C4-2B (cell line): ENCODE data around the gene C3orf18.

Experiments
- H3K27ac ChIP-seq: fragments of 450-650 bp; 2 replicates; pipeline ENCODE4 v1.5.1; 2017
- CTCF ChIP-seq: fragments of 450-650 bp; conservative IDR thresholded peaks from 2 replicates; pipeline ENCODE4 v1.5.1; 2017; ENCODE audit warnings: mild to moderate bottlenecking
- ZFX ChIP-seq: fragments of 450-650 bp; IDR thresholded peaks from 2 replicates; pipeline ENCODE4 v1.6.1; 2017

Gene C3orf18

GRCh38 chr3:50545781-50546180, 21.8 kb downstream of the C3orf18 start:
- no peak overlapping the region for H3K27ac ChIP-seq
- TF ChIP-seq CTCF (no peak), ZFX (no peak)

- peak; percentile 88 for TF ChIP-seq CTCF
- TF ChIP-seq ZFX, result no peak
- H3K27ac ChIP-seq, result no peak overlapping the region
Measured at GRCh38 chr3:50542177-50543034, 25.1 kb downstream of the C3orf18 start.

- H3K27ac ChIP-seq, result no peak overlapping the region
- TF ChIP-seq CTCF (no peak), ZFX (no peak)
Measured at GRCh38 chr3:50539356-50540286, 27.9 kb downstream of the C3orf18 start.

GRCh38 chr3:50537421-50538129, 30.0 kb downstream of the C3orf18 start:
- TF ChIP-seq CTCF (no peak), ZFX (no peak)
- no peak overlapping the region for H3K27ac ChIP-seq

- H3K27ac ChIP-seq, result no peak overlapping the region
- TF ChIP-seq ZFX (no peak), CTCF (no peak)
Measured at GRCh38 chr3:50536471-50537180, 30.9 kb downstream of the C3orf18 start.

- TF ChIP-seq ZFX (no peak), CTCF (no peak)
- H3K27ac ChIP-seq, result no peak overlapping the region
Measured at GRCh38 chr3:50534681-50535330, 32.7 kb downstream of the C3orf18 start.
